ENCODE results near the gene UROS.

DNA sequence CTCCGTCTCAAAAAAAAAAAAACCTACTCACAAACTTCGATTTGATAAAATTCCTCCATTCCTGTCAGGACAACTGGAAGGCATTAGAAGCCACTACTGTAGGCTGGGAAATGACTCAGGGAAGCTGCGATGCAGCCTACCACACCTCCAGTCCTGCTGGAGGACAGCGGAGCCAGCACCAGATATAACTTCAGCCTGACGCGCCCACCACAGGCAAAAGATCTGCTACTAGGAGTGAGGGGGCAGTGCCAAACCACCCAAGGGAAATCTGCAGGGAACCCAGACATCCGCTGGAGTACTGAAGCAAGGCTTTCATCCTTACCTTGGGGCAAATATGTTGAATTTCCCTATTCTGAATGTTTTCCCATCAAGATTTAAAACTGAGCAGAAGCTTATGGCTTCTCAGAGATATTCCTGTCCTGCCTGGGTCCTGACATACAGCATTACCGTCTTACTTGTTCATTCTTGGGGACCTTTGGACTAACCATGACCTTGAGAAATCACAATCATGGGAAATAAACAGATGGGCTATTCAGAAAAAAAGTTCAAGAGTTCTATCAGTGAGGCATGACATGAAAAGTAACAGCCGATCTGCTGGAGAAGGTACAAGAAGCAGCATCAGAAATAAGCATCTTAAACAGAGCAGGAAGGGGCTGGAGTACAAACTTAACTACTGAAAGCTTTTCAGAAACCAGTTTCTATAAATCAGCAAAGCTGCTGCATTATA lies 20.7 kb upstream of the UROS start:
- TF ChIP-seq GATA2 (IDR thresholded peaks at IDR 0.05; ENCODE audit: low read depth, low read length): no peak
- no peak for TF ChIP-seq GATA3 (IDR thresholded peaks at IDR 0.05; ENCODE audit: low read depth, low read length)

Measured in SH-SY5Y (cell line).